OCI-LY7 (cell line): Measurements from ENCODE around the gene SLC25A21.

Experiments used
- EZH2phosphoT487 ChIP-seq: fragments of 200-600 bp; sonication (generic); IDR thresholded peaks from 2 replicates; pipeline ENCODE4 v1.6.1; 2018; ENCODE audit warnings: low read depth, borderline replicate concordance, mild to moderate bottlenecking, mixed run types, antibody characterized with exemption, low read length, moderate library complexity, mixed read lengths
- TF ChIP-seq, protein P1 (sequence below): fragments of 200-600 bp; sonication (generic); conservative IDR thresholded peaks from 2 replicates; pipeline ENCODE4 v1.5.1; 2014; ENCODE audit warnings: mild to moderate bottlenecking, antibody characterized with exemption, low read length, moderate library complexity, mixed read lengths

DNA sequence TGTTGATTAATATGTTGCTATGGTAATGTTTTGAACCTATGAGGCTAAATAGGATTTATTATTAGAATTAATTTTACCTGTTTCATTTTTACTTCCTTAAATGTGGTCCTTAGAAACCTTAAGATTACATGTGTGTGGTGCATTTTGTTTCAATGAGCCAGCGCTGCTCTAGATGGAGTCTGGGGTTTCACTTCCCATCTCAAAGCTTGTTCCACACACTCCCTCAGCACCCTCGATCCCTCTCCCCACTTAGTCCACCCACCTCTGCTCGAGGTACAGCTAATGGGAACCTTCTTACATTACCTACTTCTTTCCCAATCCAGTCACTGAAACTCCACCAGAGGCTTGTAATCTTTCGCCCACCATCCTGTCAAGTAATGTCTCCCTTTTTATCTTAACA lies 305.5 kb downstream of the SLC25A21 start:
- TF ChIP-seq, protein P1, sequence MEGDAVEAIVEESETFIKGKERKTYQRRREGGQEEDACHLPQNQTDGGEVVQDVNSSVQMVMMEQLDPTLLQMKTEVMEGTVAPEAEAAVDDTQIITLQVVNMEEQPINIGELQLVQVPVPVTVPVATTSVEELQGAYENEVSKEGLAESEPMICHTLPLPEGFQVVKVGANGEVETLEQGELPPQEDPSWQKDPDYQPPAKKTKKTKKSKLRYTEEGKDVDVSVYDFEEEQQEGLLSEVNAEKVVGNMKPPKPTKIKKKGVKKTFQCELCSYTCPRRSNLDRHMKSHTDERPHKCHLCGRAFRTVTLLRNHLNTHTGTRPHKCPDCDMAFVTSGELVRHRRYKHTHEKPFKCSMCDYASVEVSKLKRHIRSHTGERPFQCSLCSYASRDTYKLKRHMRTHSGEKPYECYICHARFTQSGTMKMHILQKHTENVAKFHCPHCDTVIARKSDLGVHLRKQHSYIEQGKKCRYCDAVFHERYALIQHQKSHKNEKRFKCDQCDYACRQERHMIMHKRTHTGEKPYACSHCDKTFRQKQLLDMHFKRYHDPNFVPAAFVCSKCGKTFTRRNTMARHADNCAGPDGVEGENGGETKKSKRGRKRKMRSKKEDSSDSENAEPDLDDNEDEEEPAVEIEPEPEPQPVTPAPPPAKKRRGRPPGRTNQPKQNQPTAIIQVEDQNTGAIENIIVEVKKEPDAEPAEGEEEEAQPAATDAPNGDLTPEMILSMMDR: no peak
- no peak for TF ChIP-seq EZH2phosphoT487
